ENCODE data around the gene METTL21C.

- TF ChIP-seq, protein P1, sequence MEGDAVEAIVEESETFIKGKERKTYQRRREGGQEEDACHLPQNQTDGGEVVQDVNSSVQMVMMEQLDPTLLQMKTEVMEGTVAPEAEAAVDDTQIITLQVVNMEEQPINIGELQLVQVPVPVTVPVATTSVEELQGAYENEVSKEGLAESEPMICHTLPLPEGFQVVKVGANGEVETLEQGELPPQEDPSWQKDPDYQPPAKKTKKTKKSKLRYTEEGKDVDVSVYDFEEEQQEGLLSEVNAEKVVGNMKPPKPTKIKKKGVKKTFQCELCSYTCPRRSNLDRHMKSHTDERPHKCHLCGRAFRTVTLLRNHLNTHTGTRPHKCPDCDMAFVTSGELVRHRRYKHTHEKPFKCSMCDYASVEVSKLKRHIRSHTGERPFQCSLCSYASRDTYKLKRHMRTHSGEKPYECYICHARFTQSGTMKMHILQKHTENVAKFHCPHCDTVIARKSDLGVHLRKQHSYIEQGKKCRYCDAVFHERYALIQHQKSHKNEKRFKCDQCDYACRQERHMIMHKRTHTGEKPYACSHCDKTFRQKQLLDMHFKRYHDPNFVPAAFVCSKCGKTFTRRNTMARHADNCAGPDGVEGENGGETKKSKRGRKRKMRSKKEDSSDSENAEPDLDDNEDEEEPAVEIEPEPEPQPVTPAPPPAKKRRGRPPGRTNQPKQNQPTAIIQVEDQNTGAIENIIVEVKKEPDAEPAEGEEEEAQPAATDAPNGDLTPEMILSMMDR (IDR thresholded peaks at IDR 0.05), result no peak
- TF ChIP-seq POLR2A (IDR thresholded peaks at IDR 0.05), result no peak
Measured at GRCh38 chr13:102686024-102686423, 8.8 kb downstream of the METTL21C start.
